WERI-Rb-1 (cell line): ENCODE data around the gene MYH15.

Experiments
- DNase-seq: peaks from one replicate; pipeline ENCODE4 v3.0.0-alpha.2; 2020
- H3K27ac ChIP-seq: fragments of 250-450 bp; sonication (Bioruptor Pico); 2 replicates; pipeline ENCODE4 v1.5.1; 2020; ENCODE audit warnings: mild to moderate bottlenecking, moderate library complexity
- H3K27me3 ChIP-seq: fragments of 250-450 bp; sonication (Bioruptor Pico); 2 replicates; pipeline ENCODE4 v1.5.1; 2021; ENCODE audit warnings: mild to moderate bottlenecking, low read depth, moderate library complexity; ENCODE audit not compliant: insufficient read depth, severe bottlenecking
- H3K36me3 ChIP-seq: fragments of 250-450 bp; sonication (Bioruptor Pico); 2 replicates; pipeline ENCODE4 v1.5.1; 2020; ENCODE audit warnings: mild to moderate bottlenecking, moderate library complexity
- H3K4me3 ChIP-seq: 2 replicates; pipeline ENCODE4 v1.5.1; 2011; ENCODE audit warnings: low read depth, mild to moderate bottlenecking, control low read depth, low read length
- H3K9me3 ChIP-seq: fragments of 250-450 bp; sonication (Bioruptor Pico); 2 replicates; pipeline ENCODE4 v1.5.1; 2021; ENCODE audit warnings: mild to moderate bottlenecking, moderate library complexity; ENCODE audit not compliant: severe bottlenecking
- CTCF ChIP-seq: IDR thresholded peaks from 2 replicates; pipeline ENCODE4 v1.5.1; 2011; ENCODE audit warnings: low read depth, mild to moderate bottlenecking, control low read depth, inconsistent platforms, low read length

MYH15 gene

GRCh38 chr3:108455212-108455705, 55.1 kb downstream of the MYH15 start:
- H3K9me3 ChIP-seq: no peaks in the 10 kb centered on the region
- H3K4me3 ChIP-seq: no peak overlapping the region
- no peaks in the 10 kb centered on the region for H3K36me3 ChIP-seq
- DNase-seq: no peak
- H3K27me3 ChIP-seq: no peaks in the 10 kb centered on the region
- no peak for TF ChIP-seq CTCF
- no peak overlapping the region for H3K27ac ChIP-seq

- Histone ChIP-seq H3K27me3 (no peaks in the 10 kb centered on the region), H3K9me3 (no peaks in the 10 kb centered on the region), H3K4me3 (no peak overlapping the region), H3K36me3 (no peaks in the 10 kb centered on the region), H3K27ac (no peak overlapping the region)
- DNase-seq: no peak
- no peak for TF ChIP-seq CTCF
These were observed 56.8 kb downstream of the MYH15 start for GRCh38 chr3:108453565-108453964.

GRCh38 chr3:108450444-108450843, 60.0 kb downstream of the MYH15 start:
- Histone ChIP-seq H3K9me3 (no peaks in the 10 kb centered on the region), H3K27me3 (no peaks in the 10 kb centered on the region), H3K36me3 (no peaks in the 10 kb centered on the region), H3K27ac (no peak overlapping the region), H3K4me3 (no peak overlapping the region)
- no peak for TF ChIP-seq CTCF
- no peak for DNase-seq

GRCh38 chr3:108448593-108448992, 61.8 kb downstream of the MYH15 start:
- H3K36me3 ChIP-seq: no peaks in the 10 kb centered on the region
- TF ChIP-seq CTCF: no peak
- H3K4me3 ChIP-seq: no peak overlapping the region
- H3K9me3 ChIP-seq: no peaks in the 10 kb centered on the region
- H3K27ac ChIP-seq: no peak overlapping the region
- H3K27me3 ChIP-seq: no peaks in the 10 kb centered on the region
- DNase-seq: no peak

- H3K9me3 ChIP-seq: no peaks in the 10 kb centered on the region
- no peaks in the 10 kb centered on the region for H3K27me3 ChIP-seq
- H3K4me3 ChIP-seq: no peak overlapping the region
- H3K36me3 ChIP-seq: no peaks in the 10 kb centered on the region
- no peak for DNase-seq
- TF ChIP-seq CTCF: no peak
- H3K27ac ChIP-seq: no peak overlapping the region
These were observed 63.1 kb downstream of the MYH15 start for GRCh38 chr3:108447096-108447847.

- DNase-seq: no peak
- Histone ChIP-seq H3K4me3 (no peak overlapping the region), H3K9me3 (no peaks in the 10 kb centered on the region), H3K36me3 (no peaks in the 10 kb centered on the region), H3K27me3 (no peaks in the 10 kb centered on the region), H3K27ac (no peak overlapping the region)
- no peak for TF ChIP-seq CTCF
These were observed 68.1 kb downstream of the MYH15 start for GRCh38 chr3:108442281-108442680.
